Hematopoietic multipotent progenitor cell treated with erythropoietin and hydrocortisone succinate and interleukin-3 and kit ligand, for 4 days (in vitro differentiated cells): Measurements from ENCODE around the gene THSD4.
"Not testable (repeated sequence)": the region's sequence is repeated elsewhere in the genome, so short reads cannot be mapped to it uniquely, and the experiment has no call there.

Experiments
- DNase-seq: peaks from one replicate; pipeline ENCODE4 v3.0.0-alpha.2; 2015

THSD4 gene

DNA sequence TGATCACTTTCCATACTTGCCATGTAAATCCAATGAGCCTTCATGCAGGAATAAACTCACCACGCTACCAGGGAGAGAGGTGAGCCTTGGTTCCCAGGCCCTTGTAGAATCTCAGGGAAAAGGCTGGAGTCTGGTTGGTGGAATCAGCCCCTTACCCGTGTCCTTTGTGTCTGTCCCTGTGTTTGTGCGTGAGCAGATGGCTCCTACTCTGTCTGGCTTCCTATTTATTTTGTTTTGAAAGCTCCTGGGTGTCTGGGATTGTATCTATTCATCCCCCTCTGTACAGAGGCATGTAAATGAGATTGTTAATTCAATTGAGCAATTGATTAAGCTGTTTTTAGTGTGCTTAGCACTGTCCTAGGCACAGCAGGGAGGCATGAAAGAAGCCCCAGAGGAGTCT lies 278.1 kb downstream of the THSD4 start:
- DNase-seq: no peak

DNA sequence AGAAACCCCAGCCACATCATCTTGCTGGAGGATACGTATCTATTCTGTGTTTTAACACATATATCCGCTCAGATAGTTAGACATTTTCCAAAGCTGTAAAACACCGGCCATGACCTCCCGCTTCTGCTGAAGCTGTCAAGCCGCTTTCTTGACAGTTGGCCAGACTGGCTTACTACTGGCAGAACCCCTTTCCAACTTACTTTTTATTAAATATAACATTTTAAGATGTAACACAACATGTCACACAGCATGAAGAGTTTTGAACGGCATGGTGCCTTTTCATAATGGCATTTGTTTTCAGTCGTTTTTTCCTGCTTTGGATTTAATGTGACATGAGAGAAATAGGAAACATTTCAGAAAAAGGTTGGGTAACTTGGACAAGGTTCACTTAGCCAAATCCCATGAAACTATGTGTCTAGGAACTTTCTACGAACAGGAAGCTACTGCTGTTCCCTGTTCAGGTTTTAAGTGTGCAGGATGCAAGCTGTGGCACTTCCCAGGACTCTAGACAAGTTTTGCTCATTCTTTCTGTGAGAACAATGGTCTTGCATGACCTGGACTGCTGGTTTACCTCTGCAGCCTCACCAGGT lies 281.4 kb downstream of the THSD4 start:
- no peak for DNase-seq

- no peak for DNase-seq
These were observed 282.1 kb downstream of the THSD4 start for GRCh38 chr15:71397377-71397776.

- DNase-seq: no peak
These were observed 285.0 kb downstream of the THSD4 start for GRCh38 chr15:71400294-71400693.

DNA sequence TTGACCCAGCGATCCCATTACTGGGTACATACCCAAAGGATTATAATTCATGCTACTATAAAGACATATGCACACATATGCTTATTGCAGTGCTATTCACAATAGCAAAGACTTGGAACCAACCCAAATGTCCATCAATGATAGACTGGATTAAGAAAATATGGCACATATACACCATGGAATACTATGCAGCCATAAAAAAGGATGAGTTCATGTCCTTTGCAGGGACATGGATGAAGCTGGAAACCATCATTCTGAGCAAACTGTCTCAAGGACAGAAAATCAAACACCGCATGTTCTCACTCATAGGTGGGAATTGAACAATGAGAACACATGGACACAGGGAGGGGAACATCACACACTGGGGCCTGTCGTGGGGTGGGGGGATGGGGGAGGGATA lies 286.5 kb downstream of the THSD4 start:
- not testable (repeated sequence) for DNase-seq

DNA sequence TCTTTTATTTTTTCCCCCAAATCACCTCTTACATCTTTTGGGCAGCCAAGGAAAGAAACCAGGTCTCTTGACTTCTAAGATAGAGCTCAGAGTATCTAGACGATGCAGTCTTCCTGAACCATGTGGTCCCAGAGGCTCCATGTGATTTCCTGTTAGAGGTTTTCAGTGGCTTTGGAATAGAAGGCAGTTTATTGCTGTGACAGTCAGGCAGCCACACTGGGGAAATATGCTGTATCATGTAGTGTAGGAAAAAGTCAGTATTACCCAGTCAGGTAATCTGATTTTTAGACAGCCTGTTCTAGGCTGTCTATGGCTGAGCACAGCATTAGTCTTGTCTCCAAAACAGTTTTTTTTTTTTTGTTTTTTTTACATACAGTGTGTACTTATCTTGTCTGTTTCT lies 294.3 kb downstream of the THSD4 start:
- peak; percentile 29 for DNase-seq

- DNase-seq: no peak
These were observed 295.1 kb downstream of the THSD4 start for GRCh38 chr15:71410347-71410746.

GRCh38 chr15:71411538-71412482 lies 296.5 kb downstream of the THSD4 start:
- DNase-seq: peak; percentile 9

DNA sequence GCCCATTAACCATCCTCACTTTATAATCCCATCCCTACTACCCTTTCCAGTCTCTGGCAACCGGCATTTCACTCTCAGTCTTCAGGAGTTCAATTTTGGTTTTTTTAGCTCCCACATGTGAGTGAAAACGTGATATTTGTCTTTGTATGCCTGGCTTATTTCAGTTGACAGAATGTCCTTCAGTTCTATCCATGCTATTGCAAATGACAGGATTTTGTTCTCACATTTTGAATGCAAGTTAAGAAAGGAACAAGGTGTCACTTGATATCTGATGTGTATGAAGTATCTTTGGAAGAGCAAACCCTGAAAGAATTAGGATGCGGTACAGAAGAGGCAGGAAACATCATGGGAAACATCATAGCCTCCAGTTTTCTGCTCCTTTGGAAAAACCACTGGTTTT lies 298.1 kb downstream of the THSD4 start:
- no peak for DNase-seq

DNA sequence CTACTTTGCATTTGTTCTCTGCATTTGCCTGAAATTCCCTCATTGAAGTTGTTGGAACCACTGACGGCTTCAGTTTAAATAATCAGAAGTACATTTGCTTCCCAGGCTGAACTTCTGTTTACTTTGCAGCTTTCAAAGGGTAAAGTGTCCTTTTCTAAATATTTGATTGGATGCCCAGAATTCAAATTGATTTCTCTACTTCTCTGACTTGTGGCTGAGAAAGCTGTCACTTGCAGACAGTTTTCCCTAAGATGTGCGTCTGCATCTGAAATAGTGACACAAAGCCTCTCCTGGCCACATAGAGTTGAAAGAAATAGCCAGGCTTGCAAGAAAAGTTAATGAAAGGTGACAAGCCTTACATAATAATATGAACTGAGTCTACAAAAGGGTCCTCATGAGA lies 299.6 kb downstream of the THSD4 start:
- no peak for DNase-seq

DNA sequence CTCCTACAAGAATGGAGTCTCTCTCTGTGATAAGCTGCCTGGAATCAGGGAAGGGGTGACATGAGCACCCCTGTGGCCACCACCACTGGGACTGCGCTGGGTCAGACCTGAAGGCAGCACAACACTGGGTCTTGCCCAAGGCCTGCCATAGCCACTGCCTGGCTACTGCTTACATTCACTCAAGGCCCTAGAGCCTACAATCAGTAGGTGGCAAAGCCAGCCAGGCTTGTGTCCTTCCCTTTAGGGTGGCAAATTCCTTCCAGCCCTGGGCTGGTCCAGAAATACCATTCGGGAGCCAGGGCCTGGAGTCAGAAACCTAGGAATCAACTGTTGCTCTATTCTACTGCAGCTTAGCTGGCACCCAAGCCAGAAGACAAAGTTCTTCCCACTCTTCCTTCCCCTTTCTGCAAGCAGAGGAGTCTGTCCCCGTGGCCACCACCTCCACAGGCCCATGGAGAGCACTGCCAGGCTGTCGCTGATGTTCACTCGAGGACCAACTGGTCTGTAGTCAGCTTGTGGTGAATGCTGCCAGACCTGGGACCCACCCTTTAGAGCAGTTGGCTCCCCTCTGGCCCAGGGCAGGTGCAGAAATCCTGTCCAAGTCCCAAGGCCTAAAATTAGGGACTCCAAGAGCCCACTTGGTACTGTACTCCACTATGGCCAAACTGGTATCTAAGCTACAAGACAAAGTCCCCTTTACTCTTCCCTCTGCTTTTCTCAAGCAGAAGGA lies 307.4 kb downstream of the THSD4 start:
- DNase-seq: no peak

DNA sequence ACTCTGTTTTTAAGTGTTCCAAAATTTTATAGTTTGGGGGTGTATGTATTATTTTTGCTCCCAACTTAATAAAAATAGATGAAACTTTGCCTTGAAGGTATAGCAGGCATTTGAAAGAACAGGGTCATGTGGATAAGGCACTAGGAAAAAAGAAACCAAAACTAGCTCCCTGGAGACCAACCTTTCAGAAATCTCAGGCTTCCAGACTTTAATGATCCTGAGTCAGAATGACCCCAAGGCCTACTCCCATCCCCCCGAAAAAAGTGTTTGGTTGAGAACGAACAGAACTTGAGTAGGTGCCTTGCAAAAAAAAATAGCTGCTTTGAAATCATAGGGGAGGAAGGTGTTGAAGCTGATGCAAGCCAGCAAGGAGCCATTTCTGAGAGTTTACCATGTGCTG lies 309.5 kb downstream of the THSD4 start:
- DNase-seq: no peak

DNA sequence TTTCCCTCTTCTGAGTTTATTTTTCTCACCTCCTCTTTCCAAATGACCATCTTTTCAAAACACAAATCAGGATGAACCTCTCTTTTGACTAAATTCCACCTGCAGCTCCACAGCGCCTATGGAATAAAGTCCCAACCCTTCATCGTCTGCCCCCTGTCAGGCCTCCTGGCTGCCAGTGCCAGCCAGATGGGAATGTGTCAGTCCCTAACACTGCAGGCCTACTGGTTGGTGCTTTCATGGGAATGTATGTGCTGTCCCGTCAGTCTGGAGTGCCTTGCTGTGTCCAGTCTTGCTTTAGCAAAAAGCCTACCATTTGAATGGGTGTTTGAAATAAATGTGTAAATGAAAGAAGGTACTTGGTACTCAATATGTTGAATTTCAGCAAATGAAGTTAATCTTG lies 310.1 kb downstream of the THSD4 start:
- no peak for DNase-seq

DNA sequence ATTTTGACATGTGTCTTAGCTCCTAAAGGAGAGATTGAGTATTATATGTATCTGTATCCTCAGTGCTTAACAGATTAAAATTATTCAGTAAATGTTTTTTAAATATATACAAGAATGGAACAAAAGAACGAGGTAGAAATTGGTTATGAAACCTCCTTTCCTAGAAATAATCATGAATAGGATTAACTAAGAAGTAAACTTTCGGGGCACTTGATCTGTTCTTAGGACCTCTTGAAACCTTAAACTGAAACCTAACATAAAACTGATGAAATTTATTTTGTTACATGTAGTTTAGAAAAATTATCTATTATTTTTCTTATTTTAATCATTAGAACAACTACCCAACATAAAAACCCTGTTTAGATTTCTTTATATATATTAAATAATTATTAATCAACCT lies 311.5 kb downstream of the THSD4 start:
- no peak for DNase-seq

- no peak for DNase-seq
These were observed 315.5 kb downstream of the THSD4 start for GRCh38 chr15:71430782-71431181.

DNA sequence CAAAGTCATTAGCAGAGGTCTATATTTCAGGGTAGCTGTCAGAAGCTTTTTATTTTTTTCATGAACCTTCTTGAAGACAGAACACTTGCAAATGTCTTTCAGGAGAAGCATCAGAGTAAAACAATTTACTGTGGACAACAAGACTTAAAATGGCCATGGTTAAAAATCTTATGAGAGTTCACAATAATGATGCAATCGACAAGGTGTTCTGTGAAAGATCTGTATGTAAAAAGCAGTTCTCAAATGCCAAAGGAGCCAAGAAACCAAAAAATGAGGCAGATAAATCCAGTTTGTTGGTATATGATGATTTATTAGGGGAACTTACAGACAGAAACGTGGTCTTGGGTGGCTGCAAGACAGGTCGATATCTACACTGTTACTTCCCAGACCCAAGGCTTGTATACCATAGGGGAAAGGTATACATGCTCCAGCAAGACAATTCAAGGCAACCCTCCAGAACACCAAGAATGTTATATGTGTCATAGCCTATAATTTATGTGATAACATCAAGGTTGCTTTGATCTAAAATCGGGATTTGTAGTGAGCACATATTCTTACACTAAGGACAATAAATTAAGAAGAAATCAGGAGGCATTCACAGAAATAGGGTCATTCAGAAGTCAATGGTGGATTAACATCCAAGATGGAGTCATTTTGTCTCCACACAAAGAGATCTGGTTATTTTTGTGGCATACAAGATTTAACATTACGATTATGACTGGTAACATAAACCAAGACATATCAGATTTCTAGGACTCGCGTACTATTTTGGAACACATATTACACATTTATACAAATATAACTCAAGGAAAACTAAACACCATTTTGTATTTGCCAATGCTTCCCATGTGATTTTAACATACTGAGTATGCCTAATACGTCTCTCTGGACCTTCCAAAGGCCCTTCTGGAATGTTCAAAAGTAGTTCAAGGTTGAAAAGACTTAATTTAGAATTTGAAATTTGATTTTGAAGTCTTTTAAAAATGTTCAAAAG lies 316.4 kb downstream of the THSD4 start:
- no peak for DNase-seq

GRCh38 chr15:71433402-71433801 lies 318.1 kb downstream of the THSD4 start:
- no peak for DNase-seq

GRCh38 chr15:71434774-71435173 lies 319.5 kb downstream of the THSD4 start:
- DNase-seq: no peak

DNA sequence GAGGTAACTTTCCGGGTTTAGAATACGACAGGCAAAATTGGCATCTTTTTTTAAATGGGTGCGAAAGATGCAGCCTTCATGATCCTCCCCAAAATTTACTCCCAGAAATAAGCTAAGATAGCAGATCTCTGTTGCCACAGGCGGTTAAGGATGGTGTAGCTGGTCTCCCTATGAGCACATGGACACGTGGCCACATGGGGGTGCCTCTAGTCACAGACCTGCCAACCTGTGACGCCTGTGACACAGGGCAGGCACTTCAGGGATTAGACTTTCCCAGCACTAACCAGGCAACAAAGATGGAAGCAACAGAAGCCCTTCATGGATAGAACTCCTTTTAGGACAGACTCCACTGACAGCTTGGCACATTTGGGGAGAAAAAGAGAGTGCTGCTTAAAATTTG lies 320.3 kb downstream of the THSD4 start:
- no peak for DNase-seq

- no peak for DNase-seq
These were observed 321.6 kb downstream of the THSD4 start for GRCh38 chr15:71436854-71437253.

DNA sequence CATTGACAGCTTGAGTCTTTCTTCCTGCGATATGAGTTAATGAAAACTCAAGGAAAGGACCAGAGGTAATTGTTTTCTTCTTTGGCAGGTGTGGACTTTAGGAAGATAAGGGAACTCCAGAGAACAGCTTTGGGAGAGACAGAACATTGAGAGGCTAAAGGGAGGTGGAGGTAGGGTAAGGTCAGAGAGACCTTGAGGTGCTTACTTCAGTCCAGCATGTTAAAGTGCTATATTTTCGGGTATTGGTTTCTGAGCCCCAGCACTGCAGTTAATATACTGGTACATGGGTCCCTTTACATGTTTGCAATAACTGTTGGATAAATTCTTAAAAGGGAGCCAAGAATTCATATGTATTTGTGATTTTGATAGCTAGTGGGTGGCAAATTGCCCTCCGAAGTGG lies 322.1 kb downstream of the THSD4 start:
- DNase-seq: no peak

- no peak for DNase-seq
These were observed 322.6 kb downstream of the THSD4 start for GRCh38 chr15:71437919-71438318.

DNA sequence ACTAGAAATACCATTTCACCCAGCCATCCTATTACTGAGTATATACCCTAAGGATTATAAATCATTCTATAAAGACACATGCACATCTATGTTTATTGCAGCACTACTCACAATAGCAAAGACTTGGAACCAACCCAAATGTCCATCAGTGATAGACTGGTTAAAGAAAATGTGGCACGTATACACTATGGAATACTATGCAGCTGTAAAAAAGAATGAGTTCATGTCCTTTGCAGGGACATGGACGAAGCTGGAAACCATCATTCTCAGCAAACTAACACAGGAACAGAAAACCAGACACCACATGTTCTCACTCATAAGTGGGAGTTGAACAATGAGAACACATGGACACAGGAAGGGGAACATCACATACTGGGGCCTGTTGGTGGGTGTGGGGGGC lies 324.2 kb downstream of the THSD4 start:
- DNase-seq: not testable (repeated sequence)
